A549 (cell line): ENCODE results near the gene CADM1. TPM values are rescaled to one million over a fixed set of nuclear protein-coding genes. Genes with fewer than 3 reads are reported as not detected.

Source experiments
- ATAC-seq, 2 experiments: fragments of 200-7000 bp in 1 of 2; fragments of >200 bp in 1 of 2; cut with Nextera tagmentation in 1 of 2; cut with Tn5 transposase in 1 of 2; 3 replicates each; pipeline versions ENCODE4 v1.8.0 to v1.9.1; 2018 to 2020; ENCODE audit warnings: mild to moderate bottlenecking in 1 of 2, moderate library complexity in 1 of 2
- CTCF ChIA-PET: fragments of 300-600 bp; sonication (Branson Sonifier 250); formaldehyde crosslinking; extraction: SDS; loops from one replicate; lab custom pipeline; 2021; ENCODE audit warnings: antibody characterized with exemption, inconsistent platforms; lab: Yijun Ruan, JAX
- POLR2A ChIA-PET: fragments of 350-600 bp; formaldehyde crosslinking; extraction: SDS; loops from one replicate; lab custom pipeline; 2021; ENCODE audit warnings: antibody characterized with exemption, inconsistent platforms; lab: Yijun Ruan, JAX
- DNase-seq, 2 experiments: peaks; one replicate each; pipeline versions ENCODE4 v3.0.0 to v3.0.0-alpha.2; 2011 to 2016; ENCODE audit warnings: low read depth in 1 of 2, low spot score in 1 of 2
- FAIRE-seq: peaks from 2 replicates; lab custom pipeline; 2011; peaks lifted over from hg19 to GRCh38; lab: Jason Lieb, UNC
- H3K27ac ChIP-seq, 2 experiments: fragments of >200 bp; sonication (Bioruptor Twin); formaldehyde crosslinking; 3 replicates each; pipeline ENCODE4 v1.5.1; 2016 to 2017
- H3K4me1 ChIP-seq: fragments of >200 bp; sonication (Bioruptor Twin); formaldehyde crosslinking; 3 replicates; pipeline ENCODE4 v1.6.1; 2016
- H3K4me2 ChIP-seq: fragments of >200 bp; sonication (Bioruptor Twin); formaldehyde crosslinking; 3 replicates; pipeline ENCODE4 v1.6.1; 2016
- H3K4me3 ChIP-seq: fragments of >200 bp; sonication (Bioruptor Twin); formaldehyde crosslinking; 3 replicates; pipeline ENCODE4 v1.5.1; 2016
- H3K9me3 ChIP-seq: fragments of >200 bp; sonication (Bioruptor Twin); formaldehyde crosslinking; 3 replicates; pipeline ENCODE4 v1.6.1; 2016
- BCL3 ChIP-seq: fragments of >200 bp; sonication (Bioruptor Twin); formaldehyde crosslinking; IDR thresholded peaks from 3 replicates; pipeline ENCODE4 v1.6.1; 2016
- CEBPB ChIP-seq, 2 experiments: fragments of >200 bp in 1 of 2; sonication (Bioruptor Twin) in 1 of 2; formaldehyde crosslinking in 1 of 2; IDR thresholded peaks; 2 replicates each; pipeline ENCODE4 v1.6.1; 2012 to 2016
- EHF ChIP-seq: fragments of 250-450 bp; sonication (Bioruptor Pico); IDR thresholded peaks from 2 replicates; pipeline ENCODE4 v1.5.0; 2020; ENCODE audit warnings: mild to moderate bottlenecking
- EHMT2 ChIP-seq: fragments of 200-600 bp; sonication (generic); IDR thresholded peaks from 2 replicates; pipeline ENCODE4 v1.6.1; 2016; ENCODE audit warnings: antibody characterized with exemption, low read depth, mild to moderate bottlenecking, moderate library complexity
- FOSB ChIP-seq: fragments of 250-450 bp; sonication (Bioruptor Pico); IDR thresholded peaks from 2 replicates; pipeline ENCODE4 v1.5.0; 2020; ENCODE audit warnings: mild to moderate bottlenecking, moderate library complexity
- HEYL ChIP-seq: fragments of 250-450 bp; sonication (Bioruptor Pico); IDR thresholded peaks from 2 replicates; pipeline ENCODE4 v1.8.0; 2021; ENCODE audit warnings: mild to moderate bottlenecking, moderate library complexity
- HMGXB4 ChIP-seq: fragments of 250-450 bp; sonication (Bioruptor Pico); IDR thresholded peaks from 2 replicates; pipeline ENCODE4 v1.5.0; 2021; ENCODE audit warnings: mild to moderate bottlenecking, moderate library complexity, borderline replicate concordance
- HOXA7 ChIP-seq: fragments of 250-450 bp; sonication (Bioruptor Pico); IDR thresholded peaks from 2 replicates; pipeline ENCODE4 v1.5.0; 2020; ENCODE audit warnings: mild to moderate bottlenecking, moderate library complexity
- HOXB5 ChIP-seq: fragments of 250-450 bp; sonication (Bioruptor Pico); IDR thresholded peaks from 2 replicates; pipeline ENCODE4 v1.5.0; 2020; ENCODE audit warnings: mild to moderate bottlenecking, moderate library complexity
- KDM1A ChIP-seq: fragments of 200-600 bp; sonication (generic); IDR thresholded peaks from 2 replicates; pipeline ENCODE4 v1.6.1; 2016; ENCODE audit warnings: low read depth, mild to moderate bottlenecking
- KDM5A ChIP-seq: fragments of 200-600 bp; sonication (generic); IDR thresholded peaks from 2 replicates; pipeline ENCODE4 v1.6.1; 2016; ENCODE audit warnings: antibody characterized with exemption, mild to moderate bottlenecking
- MAX ChIP-seq: IDR thresholded peaks from 2 replicates; pipeline ENCODE4 v1.6.1; 2012
- MYC ChIP-seq: IDR thresholded peaks from 2 replicates; pipeline ENCODE4 v1.6.1; 2012; ENCODE audit warnings: mild to moderate bottlenecking, inconsistent platforms, low read length, improper control_type of control experiment, borderline replicate concordance
- NFE2L2 ChIP-seq: fragments of 150-350 bp; conservative IDR thresholded peaks from 2 replicates; pipeline ENCODE4 v1.6.1; 2014; ENCODE audit warnings: low read length
- NR3C1 ChIP-seq: fragments of >200 bp; sonication (Bioruptor Twin); formaldehyde crosslinking; IDR thresholded peaks from 3 replicates; pipeline ENCODE4 v1.6.1; 2017
- RARB ChIP-seq: fragments of 250-450 bp; sonication (Bioruptor Pico); IDR thresholded peaks from 2 replicates; pipeline ENCODE4 v1.8.0; 2021; ENCODE audit warnings: mild to moderate bottlenecking, moderate library complexity
- REST ChIP-seq: fragments of 200-600 bp; sonication (generic); IDR thresholded peaks from 2 replicates; pipeline ENCODE4 v1.6.1; 2016; ENCODE audit warnings: antibody characterized with exemption, mild to moderate bottlenecking, moderate library complexity
- RFX5 ChIP-seq: fragments of 450-650 bp; IDR thresholded peaks from 2 replicates; pipeline ENCODE4 v1.7.1; 2014; ENCODE audit warnings: antibody characterized with exemption, mild to moderate bottlenecking, moderate library complexity
- RNF2 ChIP-seq: fragments of 200-600 bp; sonication (generic); IDR thresholded peaks from 2 replicates; pipeline ENCODE4 v1.6.1; 2016; ENCODE audit warnings: low read depth, mild to moderate bottlenecking, antibody characterized with exemption, moderate library complexity, borderline replicate concordance
- SREBF2 ChIP-seq: fragments of 450-650 bp; IDR thresholded peaks from 2 replicates; pipeline ENCODE4 v1.6.1; 2014; ENCODE audit warnings: mild to moderate bottlenecking, moderate library complexity
- USF2 ChIP-seq: fragments of 450-650 bp; IDR thresholded peaks from 2 replicates; pipeline ENCODE4 v1.6.1; 2014; ENCODE audit warnings: antibody characterized with exemption
- WGBS: methylation state at CpG from one replicate; pipeline ENCODE4 v1.1.6; 2017; ENCODE audit errors: missing lambda C conversion rate; 5-methylcytosine and 5-hydroxymethylcytosine counted together
- polyA plus RNA-seq, 4 experiments: library from polyadenylated mRNA; depleted of rRNA in 3 of 4; stranded (reverse); fragments of >200 nt; fragmentation: RNase III in 1 of 4; extraction: RNeasy Plus Mini Kit Qiagen cat#74134 plus additional on column Dnase treatment in 1 of 4; gene quantifications; 2 replicates in 3 of 4; 3 replicates in 1 of 4; pipeline ENCODE4 v1.2.3, GENCODE V29; 2011 to 2017

CADM1 gene
- polyA plus RNA-seq, 2 of the 4 experiments (the other 2 are of a cell fraction) = 33.4 to 36.7 TPM

GRCh38 chr11:115251126-115251525 is 253.1 kb downstream of the CADM1 start:
- DNase-seq = no peak
- FAIRE-seq = no peak
- no peak overlapping the region for H3K4me2 ChIP-seq
- no peaks in the 10 kb centered on the region for H3K9me3 ChIP-seq
- ChIA-PET CTCF (interaction anchor here (1.5 kb wide), 1 partner anchor 35 kb away, joined by 4 read pairs; no protein-coding TSS in a partner anchor), POLR2A (no interaction called here)
- no peak for ATAC-seq
- no peak overlapping the region for H3K4me3 ChIP-seq
- no peaks in the 10 kb centered on the region for H3K4me1 ChIP-seq
- H3K27ac ChIP-seq = no peak overlapping the region
- 68% methylated on average over 4 of the region's 4 CpGs for WGBS
- TF ChIP-seq MAX = no peak
- TF ChIP-seq RNF2 = no peak

GRCh38 chr11:115249061-115249578 is 255.1 kb downstream of the CADM1 start:
- no peak for ATAC-seq
- TF ChIP-seq BCL3 (no peak), NR3C1 (no peak), SREBF2 (no peak), CEBPB (IDR thresholded peaks at IDR 0.05) (no peak)
- TF ChIP-seq, all 56 proteins: peak for 0
- 64% methylated on average over 4 of the region's 4 CpGs for WGBS
- H3K27ac ChIP-seq = no peak overlapping the region
- ChIA-PET CTCF (no interaction called here), POLR2A (no interaction called here)
- no peaks in the 10 kb centered on the region for H3K9me3 ChIP-seq
- H3K4me2 ChIP-seq = no peak overlapping the region
- DNase-seq (no peak), FAIRE-seq (no peak)
- H3K4me1 ChIP-seq = no peaks in the 10 kb centered on the region; the same call in 2 of the 3 replicates
- H3K4me3 ChIP-seq = no peak overlapping the region

GRCh38 chr11:115247953-115248352 is 256.3 kb downstream of the CADM1 start:
- H3K27ac ChIP-seq = no peak overlapping the region
- CTCF ChIA-PET = no interaction called here
- no peak overlapping the region for H3K4me2 ChIP-seq
- DNase-seq = no peak
- POLR2A ChIA-PET = no interaction called here
- no peak for ATAC-seq
- H3K4me3 ChIP-seq = no peak overlapping the region
- peaks cover 10% of the 10 kb centered on the region; the same call in 2 of the 3 replicates for H3K4me1 ChIP-seq
- TF ChIP-seq RFX5 (no peak), FOSB (CRISPR knock-in tag) (no peak), KDM5A (no peak), MYC (no peak), BCL3 (no peak), HOXB5 (no peak), NR3C1 (no peak), EHF (CRISPR knock-in tag) (no peak), KDM1A (no peak), RARB (CRISPR knock-in tag) (no peak)
- 75% methylated on average over 1 of the region's 1 CpG for WGBS
- no peaks in the 10 kb centered on the region for H3K9me3 ChIP-seq
- FAIRE-seq = no peak

GRCh38 chr11:115247361-115247760 is 256.9 kb downstream of the CADM1 start:
- FAIRE-seq = no peak
- Histone ChIP-seq H3K9me3 (no peaks in the 10 kb centered on the region), H3K4me1 (peaks cover 16% of the 10 kb centered on the region; the same call in 2 of the 3 replicates), H3K4me3 (no peak overlapping the region), H3K4me2 (no peak overlapping the region), H3K27ac (no peak overlapping the region)
- no peak for ATAC-seq
- CTCF ChIA-PET = no interaction called here
- no peak for DNase-seq
- POLR2A ChIA-PET = interaction anchor here (0.6 kb wide), 1 partner anchor 23 kb away, joined by 3 read pairs; no protein-coding TSS in a partner anchor
- TF ChIP-seq MYC (no peak), SREBF2 (no peak), KDM1A (no peak), HOXB5 (no peak), HEYL (CRISPR knock-in tag) (no peak), REST (no peak), EHMT2 (no peak), EHF (CRISPR knock-in tag) (no peak), HMGXB4 (no peak), HOXA7 (CRISPR knock-in tag) (no peak), NR3C1 (no peak), USF2 (no peak), NFE2L2 (no peak)
